ENCODE results near the gene IFT81.
A peak's percentile ranks its signal among the peaks of the same experiment; 100 is the strongest.
"Not testable (repeated sequence)": the region's sequence is repeated elsewhere in the genome, so short reads cannot be mapped to it uniquely, and the experiment has no call there.

Gene IFT81, protein sequence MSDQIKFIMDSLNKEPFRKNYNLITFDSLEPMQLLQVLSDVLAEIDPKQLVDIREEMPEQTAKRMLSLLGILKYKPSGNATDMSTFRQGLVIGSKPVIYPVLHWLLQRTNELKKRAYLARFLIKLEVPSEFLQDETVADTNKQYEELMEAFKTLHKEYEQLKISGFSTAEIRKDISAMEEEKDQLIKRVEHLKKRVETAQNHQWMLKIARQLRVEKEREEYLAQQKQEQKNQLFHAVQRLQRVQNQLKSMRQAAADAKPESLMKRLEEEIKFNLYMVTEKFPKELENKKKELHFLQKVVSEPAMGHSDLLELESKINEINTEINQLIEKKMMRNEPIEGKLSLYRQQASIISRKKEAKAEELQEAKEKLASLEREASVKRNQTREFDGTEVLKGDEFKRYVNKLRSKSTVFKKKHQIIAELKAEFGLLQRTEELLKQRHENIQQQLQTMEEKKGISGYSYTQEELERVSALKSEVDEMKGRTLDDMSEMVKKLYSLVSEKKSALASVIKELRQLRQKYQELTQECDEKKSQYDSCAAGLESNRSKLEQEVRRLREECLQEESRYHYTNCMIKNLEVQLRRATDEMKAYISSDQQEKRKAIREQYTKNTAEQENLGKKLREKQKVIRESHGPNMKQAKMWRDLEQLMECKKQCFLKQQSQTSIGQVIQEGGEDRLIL

DNA sequence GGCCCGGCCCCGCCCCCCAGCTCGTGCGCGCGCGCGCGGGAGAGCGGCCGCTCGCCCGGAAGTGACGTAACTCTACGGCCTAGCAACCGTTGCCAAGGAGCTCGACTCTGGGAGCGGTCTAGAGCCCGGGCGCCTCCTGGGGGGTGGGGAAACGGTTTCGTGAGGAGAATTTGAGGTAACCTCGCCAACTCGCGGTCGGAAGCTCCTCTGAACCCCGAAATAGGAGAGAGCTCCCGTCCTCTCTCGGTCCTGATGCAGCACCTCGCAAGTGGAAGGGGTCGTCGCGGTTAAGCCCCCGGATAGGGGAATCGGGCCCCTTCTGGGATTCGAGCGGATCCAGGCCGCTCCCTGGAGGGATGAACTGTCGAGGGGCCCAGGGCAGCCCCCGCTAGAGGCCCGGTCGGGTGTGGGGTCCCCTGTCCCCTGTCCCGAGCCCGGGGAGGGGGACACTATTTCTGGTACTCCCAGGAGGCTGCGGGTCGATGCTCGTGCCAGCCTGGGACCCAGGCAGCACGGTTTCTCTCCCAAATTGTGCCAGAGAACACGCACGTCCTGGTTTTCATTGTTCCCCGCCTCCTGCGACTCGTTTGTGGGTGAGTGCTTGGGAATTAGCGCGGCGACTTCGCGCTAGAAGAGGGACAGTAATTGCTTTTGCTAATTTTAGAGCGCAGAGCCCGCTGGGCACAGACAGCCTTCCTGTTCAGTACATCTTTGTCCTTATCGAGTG lies at the start of gene IFT81:
IFT81 (plus strand) TSS at position 89 of the 727 bp plus-strand sequence. CDS start 3,024 bp downstream, outside the sequence.
- H3K36me3 ChIP-seq (ENCODE audit: control insufficient read depth in 1 of 2, insufficient read depth in 2 of 2, low read length in 2 of 2): peaks cover 0 to 6% of the 10 kb centered on the region in 2 donors
- H3K9me3 ChIP-seq (ENCODE audit: control insufficient read depth in 1 of 2, low read length in 2 of 2): no peaks in the 10 kb centered on the region
- H3K4me1 ChIP-seq (ENCODE audit: control insufficient read depth in 1 of 2, insufficient read depth in 2 of 2, low read length in 2 of 2): peaks cover 3 to 4% of the 10 kb centered on the region in 2 donors
- H3K27ac ChIP-seq (ENCODE audit: low read depth, low read length): peak within 1 kb of the TSS; percentile 85
- peak within 1 kb of the TSS; percentile 84 to 90 for H3K9ac ChIP-seq (ENCODE audit: low read depth in 1 of 2, low read length in 2 of 2)
- H3K27me3 ChIP-seq (ENCODE audit: control insufficient read depth in 1 of 2, insufficient read depth in 2 of 2, low read length in 2 of 2): no peaks in the 10 kb centered on the region
- peak within 1 kb of the TSS; percentile 95 to 100 for H3K4me3 ChIP-seq (ENCODE audit: low read depth in 1 of 2, low read length in 2 of 2)

DNA sequence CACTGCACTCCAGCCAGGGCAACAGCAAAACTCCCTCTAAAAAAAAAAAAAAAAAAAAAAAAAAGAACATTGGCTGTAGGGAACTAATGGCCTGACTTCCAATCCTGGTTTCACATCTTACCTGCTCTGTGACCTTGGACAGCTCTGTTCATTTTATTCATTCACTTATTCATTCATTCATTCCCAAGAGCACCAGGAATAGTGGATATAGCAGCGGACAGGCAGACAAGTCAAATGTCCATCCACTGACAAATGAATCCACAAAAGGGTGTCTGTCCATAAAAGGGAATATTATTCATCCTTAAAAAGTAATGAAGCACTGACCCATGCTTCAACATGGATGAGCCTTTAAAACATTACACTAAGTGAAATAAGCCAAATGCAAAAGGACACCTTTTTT lies 48.3 kb upstream of the IFT81 start:
- no peaks in the 10 kb centered on the region for H3K9me3 ChIP-seq (ENCODE audit: control insufficient read depth in 1 of 2, low read length in 2 of 2)
- H3K4me3 ChIP-seq (ENCODE audit: low read depth in 1 of 2, low read length in 2 of 2): no peak overlapping the region
- H3K9ac ChIP-seq (ENCODE audit: low read depth in 1 of 2, low read length in 2 of 2): no peak overlapping the region
- no peak overlapping the region for H3K27ac ChIP-seq (ENCODE audit: low read depth, low read length)
- H3K36me3 ChIP-seq (ENCODE audit: control insufficient read depth in 1 of 2, insufficient read depth in 2 of 2, low read length in 2 of 2): no peaks in the 10 kb centered on the region
- no peaks in the 10 kb centered on the region for H3K27me3 ChIP-seq (ENCODE audit: control insufficient read depth in 1 of 2, insufficient read depth in 2 of 2, low read length in 2 of 2)
- H3K4me1 ChIP-seq (ENCODE audit: control insufficient read depth in 1 of 2, insufficient read depth in 2 of 2, low read length in 2 of 2): peaks cover 15% of the 10 kb centered on the region in 2 donors

- H3K27ac ChIP-seq (ENCODE audit: low read depth, low read length): no peak overlapping the region
- H3K4me3 ChIP-seq (ENCODE audit: low read depth in 1 of 2, low read length in 2 of 2): no peak overlapping the region
- no peak overlapping the region for H3K9ac ChIP-seq (ENCODE audit: low read depth in 1 of 2, low read length in 2 of 2)
- H3K4me1 ChIP-seq (ENCODE audit: control insufficient read depth in 1 of 2, insufficient read depth in 2 of 2, low read length in 2 of 2): peaks cover 15% of the 10 kb centered on the region in 2 donors
- H3K27me3 ChIP-seq (ENCODE audit: control insufficient read depth in 1 of 2, insufficient read depth in 2 of 2, low read length in 2 of 2): no peaks in the 10 kb centered on the region
- H3K9me3 ChIP-seq (ENCODE audit: control insufficient read depth in 1 of 2, low read length in 2 of 2): no peaks in the 10 kb centered on the region
- H3K36me3 ChIP-seq (ENCODE audit: control insufficient read depth in 1 of 2, insufficient read depth in 2 of 2, low read length in 2 of 2): no peaks in the 10 kb centered on the region
Observed at GRCh38 chr12:110077800-110078199, 46.4 kb upstream of the IFT81 start.

- Histone ChIP-seq H3K27me3 (ENCODE audit: control insufficient read depth in 1 of 2, insufficient read depth in 2 of 2, low read length in 2 of 2) (no peaks in the 10 kb centered on the region), H3K36me3 (ENCODE audit: control insufficient read depth in 1 of 2, insufficient read depth in 2 of 2, low read length in 2 of 2) (no peaks in the 10 kb centered on the region), H3K27ac (ENCODE audit: low read depth, low read length) (peak overlapping the region; percentile 64), H3K9me3 (ENCODE audit: control insufficient read depth in 1 of 2, low read length in 2 of 2) (no peaks in the 10 kb centered on the region), H3K4me3 (ENCODE audit: low read depth in 1 of 2, low read length in 2 of 2) (peak overlapping the region; percentile 47 to 56), H3K4me1 (ENCODE audit: control insufficient read depth in 1 of 2, insufficient read depth in 2 of 2, low read length in 2 of 2) (peaks cover 9 to 11% of the 10 kb centered on the region in 2 donors), H3K9ac (ENCODE audit: low read depth in 1 of 2, low read length in 2 of 2) (peak overlapping the region; percentile 2 to 34)
Observed at GRCh38 chr12:110079477-110080400, 44.4 kb upstream of the IFT81 start.

DNA sequence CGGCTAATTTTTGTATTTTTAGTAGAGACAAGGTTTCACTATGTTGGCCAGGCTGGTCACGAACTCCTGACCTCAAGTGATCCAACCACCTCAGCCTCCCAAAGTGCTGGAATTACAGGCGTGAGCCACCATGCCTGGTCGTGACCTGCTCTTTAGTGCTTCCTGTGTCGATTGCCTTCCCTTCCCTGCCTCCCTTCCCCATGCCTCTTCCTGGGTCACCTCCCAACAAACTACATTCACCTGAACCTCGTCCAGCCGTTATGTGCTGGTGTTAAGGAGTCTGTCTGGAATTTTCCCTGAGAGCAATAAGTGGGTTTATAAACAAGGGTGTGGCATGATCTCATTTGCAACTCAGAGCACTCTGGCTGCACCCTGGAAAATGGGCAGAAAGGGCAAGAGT lies 43.7 kb upstream of the IFT81 start:
- no peaks in the 10 kb centered on the region for H3K27me3 ChIP-seq (ENCODE audit: control insufficient read depth in 1 of 2, insufficient read depth in 2 of 2, low read length in 2 of 2)
- no peak overlapping the region for H3K27ac ChIP-seq (ENCODE audit: low read depth, low read length)
- no peak overlapping the region for H3K9ac ChIP-seq (ENCODE audit: low read depth in 1 of 2, low read length in 2 of 2)
- peaks cover 9 to 11% of the 10 kb centered on the region in 2 donors for H3K4me1 ChIP-seq (ENCODE audit: control insufficient read depth in 1 of 2, insufficient read depth in 2 of 2, low read length in 2 of 2)
- H3K9me3 ChIP-seq (ENCODE audit: control insufficient read depth in 1 of 2, low read length in 2 of 2): no peaks in the 10 kb centered on the region
- no peak overlapping the region for H3K4me3 ChIP-seq (ENCODE audit: low read depth in 1 of 2, low read length in 2 of 2)
- no peaks in the 10 kb centered on the region for H3K36me3 ChIP-seq (ENCODE audit: control insufficient read depth in 1 of 2, insufficient read depth in 2 of 2, low read length in 2 of 2)

DNA sequence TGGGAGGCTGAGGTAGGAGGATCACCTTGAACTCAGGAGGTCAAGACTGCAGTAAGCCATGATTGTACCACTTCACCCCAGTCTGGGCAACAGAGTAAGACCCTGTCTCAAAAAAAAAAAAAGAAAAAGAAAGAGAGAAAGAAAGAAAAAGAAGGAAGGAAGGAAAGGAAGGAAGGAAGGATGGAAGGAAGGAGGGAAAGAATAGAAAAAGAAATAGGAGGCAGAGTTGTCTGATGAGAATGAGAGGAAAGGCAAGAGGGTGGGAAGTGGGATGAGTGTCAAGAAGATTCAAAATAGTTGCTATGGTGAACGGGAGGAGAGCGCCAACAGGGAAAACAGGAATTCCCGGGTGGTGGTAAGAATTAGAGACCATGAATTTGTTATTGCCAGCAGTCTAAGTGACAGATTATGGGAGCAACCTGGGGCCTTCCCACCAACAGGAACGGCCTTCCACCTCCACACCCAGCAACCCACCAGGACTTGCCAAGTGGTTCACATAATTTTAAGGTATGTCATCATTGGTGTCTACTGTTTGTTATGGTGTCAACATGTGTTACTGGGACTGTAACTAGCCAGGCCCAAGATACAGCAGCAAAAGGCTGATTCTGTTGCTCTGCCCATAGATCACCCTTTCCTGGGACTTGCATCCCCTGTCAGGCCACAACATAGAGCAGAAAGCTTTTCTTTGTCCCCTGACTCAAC lies 39.7 kb upstream of the IFT81 start:
- no peaks in the 10 kb centered on the region for H3K9me3 ChIP-seq (ENCODE audit: control insufficient read depth in 1 of 2, low read length in 2 of 2)
- H3K27ac ChIP-seq (ENCODE audit: low read depth, low read length): no peak overlapping the region
- H3K4me3 ChIP-seq (ENCODE audit: low read depth in 1 of 2, low read length in 2 of 2): no peak overlapping the region
- H3K36me3 ChIP-seq (ENCODE audit: control insufficient read depth in 1 of 2, insufficient read depth in 2 of 2, low read length in 2 of 2): no peaks in the 10 kb centered on the region
- H3K4me1 ChIP-seq (ENCODE audit: control insufficient read depth in 1 of 2, insufficient read depth in 2 of 2, low read length in 2 of 2): peaks cover 5 to 7% of the 10 kb centered on the region in 2 donors
- H3K9ac ChIP-seq (ENCODE audit: low read depth in 1 of 2, low read length in 2 of 2): no peak overlapping the region
- no peaks in the 10 kb centered on the region for H3K27me3 ChIP-seq (ENCODE audit: control insufficient read depth in 1 of 2, insufficient read depth in 2 of 2, low read length in 2 of 2)

DNA sequence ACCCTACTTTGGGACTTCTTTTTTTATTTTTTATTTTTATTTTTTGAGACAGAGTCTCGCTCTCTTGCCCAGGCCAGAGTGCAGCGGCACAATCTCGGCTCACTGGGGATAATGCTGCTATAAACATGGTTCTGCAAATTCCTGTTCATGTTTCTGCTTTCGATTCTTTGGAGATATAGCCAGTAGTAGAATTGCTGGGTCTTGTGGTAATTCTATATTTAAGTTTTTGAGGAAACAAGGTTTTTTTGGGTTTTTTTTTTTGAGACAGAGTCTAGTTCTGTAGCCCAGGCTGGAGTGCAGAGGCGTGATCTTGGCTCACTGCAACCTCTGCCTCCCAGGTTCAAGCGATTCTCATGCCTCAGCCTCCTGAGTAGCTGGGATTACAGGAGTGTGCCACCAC lies 35.9 kb upstream of the IFT81 start:
- H3K4me3 ChIP-seq (ENCODE audit: low read depth in 1 of 2, low read length in 2 of 2); H3K27me3 ChIP-seq (ENCODE audit: control insufficient read depth in 1 of 2, insufficient read depth in 2 of 2, low read length in 2 of 2); H3K4me1 ChIP-seq (ENCODE audit: control insufficient read depth in 1 of 2, insufficient read depth in 2 of 2, low read length in 2 of 2); H3K9me3 ChIP-seq (ENCODE audit: control insufficient read depth in 1 of 2, low read length in 2 of 2); H3K27ac ChIP-seq (ENCODE audit: low read depth, low read length); H3K9ac ChIP-seq (ENCODE audit: low read depth in 1 of 2, low read length in 2 of 2); H3K36me3 ChIP-seq (ENCODE audit: control insufficient read depth in 1 of 2, insufficient read depth in 2 of 2, low read length in 2 of 2): not testable (repeated sequence)

GRCh38 chr12:110088936-110089335 lies 35.2 kb upstream of the IFT81 start:
- no peaks in the 10 kb centered on the region for H3K9me3 ChIP-seq (ENCODE audit: control insufficient read depth in 1 of 2, low read length in 2 of 2)
- H3K4me1 ChIP-seq (ENCODE audit: control insufficient read depth in 1 of 2, insufficient read depth in 2 of 2, low read length in 2 of 2): no peaks in the 10 kb centered on the region
- no peaks in the 10 kb centered on the region for H3K36me3 ChIP-seq (ENCODE audit: control insufficient read depth in 1 of 2, insufficient read depth in 2 of 2, low read length in 2 of 2)
- H3K4me3 ChIP-seq (ENCODE audit: low read depth in 1 of 2, low read length in 2 of 2): no peak overlapping the region
- no peak overlapping the region for H3K9ac ChIP-seq (ENCODE audit: low read depth in 1 of 2, low read length in 2 of 2)
- H3K27ac ChIP-seq (ENCODE audit: low read depth, low read length): no peak overlapping the region
- peaks cover 3 to 8% of the 10 kb centered on the region in 2 donors for H3K27me3 ChIP-seq (ENCODE audit: control insufficient read depth in 1 of 2, insufficient read depth in 2 of 2, low read length in 2 of 2)
